AG09309 (cell line): ENCODE results near the gene TCF3.

Source experiments
- DNase-seq: peaks from one replicate; pipeline ENCODE4 v3.0.0-alpha.2; 2010; ENCODE audit warnings: low read depth
- H3K4me3 ChIP-seq: 2 replicates; pipeline ENCODE4 v1.5.1; 2011; ENCODE audit warnings: mild to moderate bottlenecking, low read depth, low read length, moderate library complexity; ENCODE audit not compliant: control insufficient read depth
- CTCF ChIP-seq: IDR thresholded peaks from 2 replicates; pipeline ENCODE4 v1.5.1; 2011; ENCODE audit warnings: mild to moderate bottlenecking, low read depth, low read length, inconsistent platforms; ENCODE audit not compliant: insufficient read depth, control insufficient read depth; ENCODE audit errors: missing control alignments

TCF3 gene

GRCh38 chr19:1627194-1627593 lies 25.2 kb downstream of the TCF3 start:
- H3K4me3 ChIP-seq = no peak overlapping the region
- TF ChIP-seq CTCF = no peak
- no peak for DNase-seq

- TF ChIP-seq CTCF = no peak
- H3K4me3 ChIP-seq = no peak overlapping the region
- DNase-seq = no peak
These were observed 25.9 kb downstream of the TCF3 start for GRCh38 chr19:1626417-1627010.

- DNase-seq = no peak
- H3K4me3 ChIP-seq = no peak overlapping the region
- peak; percentile 59 for TF ChIP-seq CTCF
These were observed 28.0 kb downstream of the TCF3 start for GRCh38 chr19:1624458-1624857.

GRCh38 chr19:1622541-1622940 lies 29.9 kb downstream of the TCF3 start:
- TF ChIP-seq CTCF = no peak
- H3K4me3 ChIP-seq = no peak overlapping the region
- DNase-seq = no peak

- DNase-seq = no peak
- TF ChIP-seq CTCF = no peak
- H3K4me3 ChIP-seq = no peak overlapping the region
These were observed 30.4 kb downstream of the TCF3 start for GRCh38 chr19:1622007-1622406.

GRCh38 chr19:1621574-1621973 lies 30.8 kb downstream of the TCF3 start:
- TF ChIP-seq CTCF = no peak
- no peak for DNase-seq
- H3K4me3 ChIP-seq = no peak overlapping the region

GRCh38 chr19:1621021-1621420 lies 31.4 kb downstream of the TCF3 start:
- TF ChIP-seq CTCF = no peak
- no peak for DNase-seq
- no peak overlapping the region for H3K4me3 ChIP-seq
